Progenitor cell of endocrine pancreas (in vitro differentiated cells): ENCODE data around the gene C1orf122. TPM values are rescaled to one million over a fixed set of nuclear protein-coding genes. Genes with fewer than 3 reads are reported as not detected.
A peak's percentile ranks its signal among the peaks of the same experiment; 100 is the strongest.
"Not testable (repeated sequence)": the region's sequence is repeated elsewhere in the genome, so short reads cannot be mapped to it uniquely, and the experiment has no call there.

ENCODE experiments used
- DNase-seq: peaks from one replicate; pipeline ENCODE4 v3.0.0; 2021; ENCODE audit warnings: low spot score; ENCODE audit not compliant: unreplicated experiment
- H3K27ac Mint-ChIP-seq: 2 replicates; pipeline ENCODE4 v1.8.0; 2021; ENCODE audit warnings: mild to moderate bottlenecking, moderate library complexity, mixed read lengths
- H3K27me3 Mint-ChIP-seq: 2 replicates; pipeline ENCODE4 v1.8.0; 2021; ENCODE audit warnings: mixed read lengths
- H3K36me3 Mint-ChIP-seq: 2 replicates; pipeline ENCODE4 v1.8.0; 2022; ENCODE audit warnings: mixed read lengths; ENCODE audit not compliant: insufficient read depth
- H3K4me1 Mint-ChIP-seq: 2 replicates; pipeline ENCODE4 v1.8.0; 2021; ENCODE audit warnings: low read depth, mixed read lengths
- H3K4me3 Mint-ChIP-seq: 2 replicates; pipeline ENCODE4 v1.8.0; 2021; ENCODE audit warnings: low read depth, mild to moderate bottlenecking, moderate library complexity, mixed read lengths
- H3K9me3 Mint-ChIP-seq: 2 replicates; pipeline ENCODE4 v1.8.0; 2021; ENCODE audit warnings: low read depth, mixed read lengths
- total RNA-seq: library from RNA; stranded (reverse); gene quantifications from 2 replicates; pipeline ENCODE4 v1.2.1, GENCODE V29; 2021
- TF ChIP-seq, protein P1 (sequence below): fragments of 200-600 bp; sonication (generic); IDR thresholded peaks from one replicate; pipeline ENCODE4 v1.5.0; 2021; ENCODE audit warnings: antibody characterized with exemption, mild to moderate bottlenecking; ENCODE audit not compliant: unreplicated experiment

Gene C1orf122
- total RNA-seq, 1 donor from 2014 or later = 43.6 TPM

DNA sequence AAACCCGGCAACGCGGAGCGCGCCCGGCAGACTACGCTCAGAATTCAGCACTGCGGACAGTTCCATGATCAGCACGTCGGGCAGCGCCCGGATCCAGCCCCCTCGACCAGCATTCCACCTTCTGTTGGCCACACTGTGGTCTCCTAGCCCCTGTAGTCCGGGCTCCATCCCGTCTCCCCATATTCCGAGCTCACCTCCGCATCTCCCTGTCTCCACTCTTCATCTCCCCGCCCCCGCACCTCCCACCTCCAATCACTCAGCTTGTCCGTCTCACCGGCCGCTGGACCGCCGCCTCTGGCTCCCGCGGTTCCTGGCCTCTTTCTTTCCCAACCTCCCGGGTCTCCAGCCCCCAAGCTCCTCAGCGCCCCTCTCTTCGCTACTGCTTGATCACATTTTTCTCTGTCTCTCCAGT is 43.2 kb upstream of the C1orf122 start:
- H3K36me3 Mint-ChIP-seq = no peaks in the 10 kb centered on the region
- H3K4me1 Mint-ChIP-seq = no peaks in the 10 kb centered on the region
- H3K4me3 Mint-ChIP-seq = no peak overlapping the region
- TF ChIP-seq, protein P1, sequence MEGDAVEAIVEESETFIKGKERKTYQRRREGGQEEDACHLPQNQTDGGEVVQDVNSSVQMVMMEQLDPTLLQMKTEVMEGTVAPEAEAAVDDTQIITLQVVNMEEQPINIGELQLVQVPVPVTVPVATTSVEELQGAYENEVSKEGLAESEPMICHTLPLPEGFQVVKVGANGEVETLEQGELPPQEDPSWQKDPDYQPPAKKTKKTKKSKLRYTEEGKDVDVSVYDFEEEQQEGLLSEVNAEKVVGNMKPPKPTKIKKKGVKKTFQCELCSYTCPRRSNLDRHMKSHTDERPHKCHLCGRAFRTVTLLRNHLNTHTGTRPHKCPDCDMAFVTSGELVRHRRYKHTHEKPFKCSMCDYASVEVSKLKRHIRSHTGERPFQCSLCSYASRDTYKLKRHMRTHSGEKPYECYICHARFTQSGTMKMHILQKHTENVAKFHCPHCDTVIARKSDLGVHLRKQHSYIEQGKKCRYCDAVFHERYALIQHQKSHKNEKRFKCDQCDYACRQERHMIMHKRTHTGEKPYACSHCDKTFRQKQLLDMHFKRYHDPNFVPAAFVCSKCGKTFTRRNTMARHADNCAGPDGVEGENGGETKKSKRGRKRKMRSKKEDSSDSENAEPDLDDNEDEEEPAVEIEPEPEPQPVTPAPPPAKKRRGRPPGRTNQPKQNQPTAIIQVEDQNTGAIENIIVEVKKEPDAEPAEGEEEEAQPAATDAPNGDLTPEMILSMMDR = no peak
- H3K27ac Mint-ChIP-seq = no peak overlapping the region
- DNase-seq = peak; percentile 78
- H3K9me3 Mint-ChIP-seq = no peaks in the 10 kb centered on the region
- H3K27me3 Mint-ChIP-seq = peaks cover 83% of the 10 kb centered on the region

DNA sequence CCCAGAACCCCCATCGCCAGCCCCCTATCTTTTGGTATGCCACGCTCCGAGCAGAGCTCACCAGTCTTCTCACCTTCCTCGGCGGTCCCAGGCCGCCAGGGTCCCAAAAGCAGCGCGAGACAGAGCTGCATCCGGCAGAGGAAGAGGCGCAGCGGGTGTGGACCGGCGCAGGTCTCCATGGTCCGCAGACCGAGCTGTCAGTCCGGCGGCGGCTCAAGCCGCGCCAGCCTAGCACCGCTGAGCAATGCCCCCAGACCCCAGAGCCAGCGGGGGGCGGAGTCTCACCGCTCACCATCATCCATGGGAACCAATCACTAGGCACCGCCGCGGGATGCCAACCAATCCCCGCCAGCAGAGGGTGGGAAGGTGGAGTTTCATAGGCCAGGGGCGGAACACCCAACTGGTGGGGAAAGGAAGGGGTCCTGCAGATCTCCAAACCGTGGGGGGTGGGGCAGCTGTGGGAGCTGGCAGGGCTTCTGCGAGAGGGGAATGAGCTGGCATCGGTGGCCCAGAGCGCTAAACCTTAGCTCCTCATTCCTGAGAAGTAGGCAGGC is 42.6 kb upstream of the C1orf122 start, which contains the start of gene EPHA10:
Gene EPHA10, minus strand, starts transcription at position 233 of the 554 bp plus-strand sequence. Its CDS starts 54 bp downstream, at position 179.
- Mint-ChIP-seq H3K27ac (no peak within 1 kb of the TSS), H3K4me1 (no peaks in the 10 kb centered on the region), H3K4me3 (no peak within 1 kb of the TSS), H3K9me3 (no peaks in the 10 kb centered on the region), H3K36me3 (no peaks in the 10 kb centered on the region), H3K27me3 (peaks cover 87% of the 10 kb centered on the region)
- no peak for DNase-seq
- TF ChIP-seq, protein P1 = no peak

DNA sequence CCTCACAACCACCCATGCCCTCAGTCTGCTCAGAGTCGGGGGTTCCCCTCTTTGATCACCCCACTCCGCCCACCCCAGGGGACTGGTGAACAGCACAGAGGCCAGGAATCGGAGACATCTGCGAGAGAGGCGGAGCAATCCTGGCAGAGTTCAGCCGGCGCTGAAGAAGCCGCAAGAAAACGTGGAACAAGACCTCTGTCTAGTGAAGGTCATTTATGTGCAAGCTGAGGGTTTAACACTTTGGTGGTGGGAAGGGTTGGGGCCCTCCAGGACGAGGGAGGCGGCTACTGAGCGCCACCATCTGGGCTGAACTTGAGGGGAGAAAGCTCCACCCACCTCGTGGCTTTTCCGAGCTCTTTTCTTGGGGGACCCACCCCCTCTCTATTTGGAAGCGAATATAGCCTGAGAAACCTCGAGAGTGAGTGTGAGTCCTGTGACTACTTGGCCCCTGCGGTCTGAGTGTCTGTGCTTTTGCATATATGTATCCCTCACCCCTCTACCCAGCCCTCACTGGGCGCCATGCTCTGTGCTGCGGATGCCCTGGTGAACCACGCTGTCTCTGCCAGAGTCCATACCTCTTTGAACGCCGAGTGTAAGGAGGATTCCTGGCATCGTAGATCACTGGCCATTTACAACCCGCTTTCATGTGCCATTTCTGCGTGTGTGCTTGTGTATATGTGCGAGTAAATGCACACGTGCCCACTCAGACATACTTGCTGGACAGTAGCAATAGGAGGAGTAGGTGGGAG is 41.5 kb upstream of the C1orf122 start:
- H3K4me3 Mint-ChIP-seq = no peak overlapping the region
- no peak overlapping the region for H3K27ac Mint-ChIP-seq
- peaks cover 96% of the 10 kb centered on the region for H3K27me3 Mint-ChIP-seq
- no peaks in the 10 kb centered on the region for H3K4me1 Mint-ChIP-seq
- TF ChIP-seq, protein P1 = no peak
- H3K36me3 Mint-ChIP-seq = no peaks in the 10 kb centered on the region
- DNase-seq = no peak
- no peaks in the 10 kb centered on the region for H3K9me3 Mint-ChIP-seq

DNA sequence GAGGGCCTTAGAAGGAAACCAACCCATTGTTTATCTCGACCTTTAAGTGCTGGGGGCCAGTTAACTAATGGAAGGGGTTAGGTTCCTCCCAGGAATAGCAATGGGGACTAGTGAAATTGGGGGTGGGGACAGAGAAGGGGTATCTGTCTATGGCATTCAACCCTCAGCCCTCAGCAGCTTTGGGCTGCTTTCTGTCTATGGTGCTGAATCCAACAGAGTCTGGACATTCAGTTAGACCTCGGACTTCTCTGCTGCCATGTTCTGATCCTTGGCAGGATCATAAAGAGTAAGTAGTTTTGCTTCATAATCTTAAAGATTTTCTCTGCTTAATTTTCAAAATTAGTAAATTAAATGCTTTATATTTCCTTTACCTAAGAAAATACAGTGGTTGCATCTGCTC is 40.1 kb upstream of the C1orf122 start:
- Mint-ChIP-seq H3K4me1 (no peaks in the 10 kb centered on the region), H3K27me3 (peaks cover 86% of the 10 kb centered on the region), H3K27ac (no peak overlapping the region), H3K9me3 (no peaks in the 10 kb centered on the region), H3K36me3 (no peaks in the 10 kb centered on the region), H3K4me3 (no peak overlapping the region)
- DNase-seq = no peak
- TF ChIP-seq, protein P1 = no peak

DNA sequence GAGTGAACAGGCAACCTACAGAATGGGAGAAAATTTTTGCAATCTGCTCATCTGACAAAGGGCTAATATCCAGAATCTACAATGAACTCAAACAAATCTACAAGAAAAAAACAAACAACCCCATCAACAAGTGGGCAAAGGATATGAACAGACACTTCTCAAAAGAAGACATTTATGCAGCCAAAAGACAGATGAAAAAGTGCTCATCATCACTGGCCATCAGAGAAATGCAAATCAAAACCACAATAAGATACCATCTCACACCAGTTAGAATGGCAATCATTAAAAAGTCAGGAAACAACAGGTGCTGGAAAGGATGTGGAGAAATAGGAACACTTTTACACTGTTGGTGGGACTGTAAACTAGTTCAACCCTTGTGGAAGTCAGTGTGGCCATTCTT is 36.1 kb upstream of the C1orf122 start:
- H3K4me1 Mint-ChIP-seq, H3K9me3 Mint-ChIP-seq, H3K27ac Mint-ChIP-seq, H3K4me3 Mint-ChIP-seq, DNase-seq, H3K36me3 Mint-ChIP-seq: not testable (repeated sequence)
- peaks cover 50% of the 10 kb centered on the region for H3K27me3 Mint-ChIP-seq
